H1 (cell line): ENCODE measurements around the gene MUC5B.

Source experiments
- CREB1 ChIP-seq: IDR thresholded peaks from 2 replicates; pipeline ENCODE4 v1.6.1; 2012; ENCODE audit warnings: inconsistent platforms
- CTCF ChIP-seq, 3 experiments: IDR thresholded peaks; 1 replicate in 2 of 3; 2 replicates in 1 of 3; pipeline versions ENCODE4 v1.5.1 to v1.6.1; 2011; ENCODE audit warnings: low read length in 3 of 3, mild to moderate bottlenecking in 3 of 3, inconsistent platforms in 2 of 3, low read depth in 1 of 3, moderate library complexity in 1 of 3; ENCODE audit not compliant: insufficient read depth in 1 of 3; ENCODE audit errors: control extremely low read depth in 1 of 3
- EZH2 ChIP-seq: fragments of 200-600 bp; sonication (generic); IDR thresholded peaks from 2 replicates; pipeline ENCODE4 v1.7.1; 2012; ENCODE audit warnings: low read depth, mild to moderate bottlenecking, moderate library complexity, low read length, inconsistent platforms; ENCODE audit not compliant: severe bottlenecking
- GTF2F1 ChIP-seq: IDR thresholded peaks from 2 replicates; pipeline ENCODE4 v1.6.1; 2012; ENCODE audit warnings: low read depth, low read length, improper control_type of control experiment, borderline replicate concordance
- MAFK ChIP-seq: IDR thresholded peaks from 2 replicates; pipeline ENCODE4 v1.6.1; 2012; ENCODE audit warnings: low read depth, mild to moderate bottlenecking, improper control_type of control experiment, low read length
- POLR2A ChIP-seq, 2 experiments: IDR thresholded peaks; 1 replicate in 1 of 2; 2 replicates in 1 of 2; pipeline ENCODE4 v1.6.1; 2011; ENCODE audit warnings: low read depth in 2 of 2, low read length in 2 of 2, mild to moderate bottlenecking in 2 of 2; ENCODE audit errors: control extremely low read depth in 1 of 2
- POLR2AphosphoS5 ChIP-seq: IDR thresholded peaks from 2 replicates; pipeline ENCODE4 v1.6.1; 2011; ENCODE audit warnings: low read depth, low read length
- RAD21 ChIP-seq, 2 experiments: IDR thresholded peaks in 1 of 2; conservative IDR thresholded peaks in 1 of 2; 2 replicates each; pipeline ENCODE4 v1.6.1; 2011; ENCODE audit warnings: low read depth in 2 of 2, low read length in 2 of 2, improper control_type of control experiment in 1 of 2, inconsistent platforms in 1 of 2, mild to moderate bottlenecking in 1 of 2, moderate library complexity in 1 of 2
- TEAD4 ChIP-seq: IDR thresholded peaks from 2 replicates; pipeline ENCODE4 v1.6.1; 2012; ENCODE audit warnings: low read depth, low read length, inconsistent platforms, mixed read lengths

- TF ChIP-seq CREB1 = no peak
- no peak for TF ChIP-seq POLR2AphosphoS5
- no peak for TF ChIP-seq RAD21 (IDR thresholded peaks at IDR 0.05 in 1 of 2, conservative IDR thresholded peaks at IDR 0.05 in 1 of 2; ENCODE audit: low read depth in 2 of 2, low read length in 2 of 2)
- no peak for TF ChIP-seq CTCF (IDR thresholded peaks at IDR 0.05; ENCODE audit: control extremely low read depth in 1 of 3, insufficient read depth in 1 of 3, low read depth in 1 of 3, low read length in 3 of 3)
- TF ChIP-seq TEAD4 = no peak
- no peak for TF ChIP-seq EZH2
- no peak for TF ChIP-seq GTF2F1
- no peak for TF ChIP-seq MAFK
- no peak for TF ChIP-seq POLR2A (IDR thresholded peaks at IDR 0.05; ENCODE audit: control extremely low read depth in 1 of 2, low read depth in 2 of 2, low read length in 2 of 2)
These were observed 23.6 kb upstream of the MUC5B start for GRCh38 chr11:1199241-1199750.
